Endothelial cell of umbilical vein (primary cell): ENCODE results near the gene WWC1.

ENCODE experiments used
- FOS ChIP-seq: IDR thresholded peaks from 2 replicates; pipeline ENCODE4 v1.6.1; 2011; ENCODE audit warnings: mild to moderate bottlenecking, low read length, moderate library complexity, borderline replicate concordance; ENCODE audit not compliant: insufficient read depth
- POLR2A ChIP-seq: IDR thresholded peaks from 2 replicates; pipeline ENCODE4 v1.6.1; 2012; ENCODE audit warnings: low read depth, mild to moderate bottlenecking, control low read depth, low read length

- TF ChIP-seq FOS (no peak), POLR2A (no peak)
These were observed 202.7 kb downstream of the WWC1 start for GRCh38 chr5:168494057-168494555.
